ENCODE data around the gene DR1.

DR1 gene

GRCh38 chr1:93408203-93408602 lies 62.5 kb downstream of the DR1 start:
- TF ChIP-seq, protein P1, sequence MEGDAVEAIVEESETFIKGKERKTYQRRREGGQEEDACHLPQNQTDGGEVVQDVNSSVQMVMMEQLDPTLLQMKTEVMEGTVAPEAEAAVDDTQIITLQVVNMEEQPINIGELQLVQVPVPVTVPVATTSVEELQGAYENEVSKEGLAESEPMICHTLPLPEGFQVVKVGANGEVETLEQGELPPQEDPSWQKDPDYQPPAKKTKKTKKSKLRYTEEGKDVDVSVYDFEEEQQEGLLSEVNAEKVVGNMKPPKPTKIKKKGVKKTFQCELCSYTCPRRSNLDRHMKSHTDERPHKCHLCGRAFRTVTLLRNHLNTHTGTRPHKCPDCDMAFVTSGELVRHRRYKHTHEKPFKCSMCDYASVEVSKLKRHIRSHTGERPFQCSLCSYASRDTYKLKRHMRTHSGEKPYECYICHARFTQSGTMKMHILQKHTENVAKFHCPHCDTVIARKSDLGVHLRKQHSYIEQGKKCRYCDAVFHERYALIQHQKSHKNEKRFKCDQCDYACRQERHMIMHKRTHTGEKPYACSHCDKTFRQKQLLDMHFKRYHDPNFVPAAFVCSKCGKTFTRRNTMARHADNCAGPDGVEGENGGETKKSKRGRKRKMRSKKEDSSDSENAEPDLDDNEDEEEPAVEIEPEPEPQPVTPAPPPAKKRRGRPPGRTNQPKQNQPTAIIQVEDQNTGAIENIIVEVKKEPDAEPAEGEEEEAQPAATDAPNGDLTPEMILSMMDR (IDR thresholded peaks at IDR 0.05; ENCODE audit: low read depth, low read length), result no peak
- H3K4me3 ChIP-seq (replicated peaks in 1 of 2; ENCODE audit: low read depth in 2 of 2, low read length in 2 of 2), result no peak overlapping the region
- DNase-seq (ENCODE audit: low read depth in 2 of 2), result no peak

GRCh38 chr1:93411000-93411399 lies 65.3 kb downstream of the DR1 start:
- H3K4me3 ChIP-seq (replicated peaks in 1 of 2; ENCODE audit: low read depth in 2 of 2, low read length in 2 of 2), result no peak overlapping the region
- TF ChIP-seq, protein P1 (IDR thresholded peaks at IDR 0.05; ENCODE audit: low read depth, low read length), result no peak
- no peak for DNase-seq (ENCODE audit: low read depth in 2 of 2)

- no peak overlapping the region for H3K4me3 ChIP-seq (replicated peaks in 1 of 2; ENCODE audit: low read depth in 2 of 2, low read length in 2 of 2)
- TF ChIP-seq, protein P1 (IDR thresholded peaks at IDR 0.05; ENCODE audit: low read depth, low read length), result no peak
- DNase-seq (ENCODE audit: low read depth in 2 of 2), result no peak
Observed at GRCh38 chr1:93414749-93415148, 69.0 kb downstream of the DR1 start.

DNA sequence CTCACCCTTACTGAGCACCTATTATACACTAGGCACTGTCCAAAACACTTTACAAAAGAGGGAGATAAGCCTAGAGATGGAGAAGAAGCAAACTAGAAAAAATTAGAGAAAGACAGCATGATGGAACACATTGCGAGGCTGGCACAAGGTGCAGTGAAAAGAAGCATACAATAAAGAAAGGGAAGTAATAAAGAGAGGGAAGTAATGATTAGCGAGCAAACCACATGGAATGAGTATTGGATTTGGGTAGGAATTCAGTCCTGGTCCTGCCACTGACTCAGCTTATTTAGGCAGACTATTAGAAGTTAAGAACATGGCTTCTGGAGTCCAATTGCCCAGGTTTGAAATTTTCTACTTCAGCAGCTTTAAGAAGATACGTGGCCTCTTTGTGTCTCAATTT lies 69.6 kb downstream of the DR1 start:
- no peak overlapping the region for H3K4me3 ChIP-seq (replicated peaks in 1 of 2; ENCODE audit: low read depth in 2 of 2, low read length in 2 of 2)
- TF ChIP-seq, protein P1 (IDR thresholded peaks at IDR 0.05; ENCODE audit: low read depth, low read length), result no peak
- no peak for DNase-seq (ENCODE audit: low read depth in 2 of 2)

GRCh38 chr1:93416183-93416582 lies 70.5 kb downstream of the DR1 start:
- TF ChIP-seq, protein P1 (IDR thresholded peaks at IDR 0.05; ENCODE audit: low read depth, low read length), result no peak
- no peak for DNase-seq (ENCODE audit: low read depth in 2 of 2)
- H3K4me3 ChIP-seq (replicated peaks in 1 of 2; ENCODE audit: low read depth in 2 of 2, low read length in 2 of 2), result no peak overlapping the region

Data from cardiac fibroblast (primary cell).